GM18511 (cell line): ENCODE results near the gene REM2.

Source experiments
- ATAC-seq: cut with Tn5 transposase; IDR thresholded peaks from one replicate; pipeline ENCODE4 v1.9.1; 2021; ENCODE audit warnings: mild to moderate bottlenecking, moderate library complexity; ENCODE audit not compliant: unreplicated experiment

Gene REM2

GRCh38 chr14:22872833-22873520 lies 10.0 kb upstream of the REM2 start:
- ATAC-seq, result no peak

- no peak for ATAC-seq
Measured at GRCh38 chr14:22875003-22875747, 7.8 kb upstream of the REM2 start.

- no peak for ATAC-seq
Measured at GRCh38 chr14:22875748-22876319, 7.2 kb upstream of the REM2 start.

GRCh38 chr14:22877000-22877501 lies 6.0 kb upstream of the REM2 start:
- no peak for ATAC-seq

GRCh38 chr14:22878271-22879246 lies 4.5 kb upstream of the REM2 start:
- no peak for ATAC-seq

- ATAC-seq, result no peak
Measured at GRCh38 chr14:22882064-22882463, 958 bp upstream of the REM2 start.

GRCh38 chr14:22882529-22883172 lies 371 bp upstream of the REM2 start:
- ATAC-seq, result no peak

- ATAC-seq, result no peak
Measured at GRCh38 chr14:22884076-22884737, 1.2 kb downstream of the REM2 start.

- no peak for ATAC-seq
Measured at GRCh38 chr14:22884738-22885523, 1.9 kb downstream of the REM2 start.

GRCh38 chr14:22885975-22886374 lies 3.0 kb downstream of the REM2 start:
- ATAC-seq, result no peak

- peak; percentile 54 for ATAC-seq
Measured at GRCh38 chr14:22886500-22887259, 3.7 kb downstream of the REM2 start.

- peak; percentile 56 for ATAC-seq
Measured at GRCh38 chr14:22887260-22887989, 4.4 kb downstream of the REM2 start.

GRCh38 chr14:22887990-22888378 lies 5.0 kb downstream of the REM2 start:
- peak; percentile 56 for ATAC-seq

GRCh38 chr14:22888662-22889061 lies 5.6 kb downstream of the REM2 start:
- ATAC-seq, result no peak

- ATAC-seq, result no peak
Measured at GRCh38 chr14:22890416-22890815, 7.4 kb downstream of the REM2 start.

- ATAC-seq, result no peak
Measured at GRCh38 chr14:22892488-22892887, 9.5 kb downstream of the REM2 start.

- ATAC-seq, result no peak
Measured at GRCh38 chr14:22893706-22894105, 10.7 kb downstream of the REM2 start.

GRCh38 chr14:22895402-22895801 lies 12.4 kb downstream of the REM2 start:
- ATAC-seq, result no peak
